AG04450 (cell line): ENCODE data around the gene ZNF501. TPM values are rescaled to one million over a fixed set of nuclear protein-coding genes. Genes with fewer than 3 reads are reported as not detected.

ENCODE experiments used
- CTCF ChIA-PET: fragments of 300-600, 350-600 bp; formaldehyde crosslinking; extraction: SDS; loops from one replicate; lab custom pipeline; 2022; ENCODE audit warnings: antibody characterized with exemption, inconsistent platforms; lab: Charles Lee
- POLR2A ChIA-PET: fragments of 350-600 bp; formaldehyde crosslinking; extraction: SDS; loops from one replicate; lab custom pipeline; 2021; ENCODE audit warnings: antibody characterized with exemption, inconsistent platforms; lab: Yijun Ruan, JAX
- DNase-seq: peaks from one replicate; pipeline ENCODE4 v3.0.0-alpha.2; 2011; ENCODE audit warnings: low read depth, low spot score
- H3K27ac ChIP-seq: one replicate; pipeline ENCODE4 v1.5.1; 2012; ENCODE audit warnings: low read depth, low read length, control low read depth
- H3K27me3 ChIP-seq: one replicate; pipeline ENCODE4 v1.6.0; 2012; ENCODE audit warnings: low read length; ENCODE audit not compliant: control insufficient read depth, insufficient read depth
- H3K4me3 ChIP-seq: 2 replicates; pipeline ENCODE4 v1.5.1; 2011; ENCODE audit warnings: mild to moderate bottlenecking, low read depth, low read length, control low read depth
- H3K9me3 ChIP-seq: 2 replicates; pipeline ENCODE4 v1.5.1; 2012; ENCODE audit warnings: low read length; ENCODE audit not compliant: control insufficient read depth, insufficient read depth
- CTCF ChIP-seq: IDR thresholded peaks from 2 replicates; pipeline ENCODE4 v1.5.1; 2011; ENCODE audit warnings: low read depth, low read length, control low read depth, inconsistent platforms
- polyA plus RNA-seq: library from polyadenylated mRNA; depleted of rRNA; stranded (reverse); fragments of >200 nt; gene quantifications from 2 replicates; pipeline ENCODE4 v1.2.3, GENCODE V29; 2011; rRNA removed

Gene ZNF501
- polyA plus RNA-seq, 1 experiment: 4.3 TPM

GRCh38 chr3:44764248-44764647, 34.8 kb downstream of the ZNF501 start:
- ChIA-PET POLR2A (no interaction called here), CTCF (no interaction called here)
- TF ChIP-seq CTCF: no peak
- no peak for DNase-seq
- Histone ChIP-seq H3K27me3 (no peaks in the 10 kb centered on the region), H3K9me3 (peaks cover 17% of the 10 kb centered on the region), H3K27ac (no peak overlapping the region), H3K4me3 (no peak overlapping the region)

GRCh38 chr3:44771424-44772098, 42.1 kb downstream of the ZNF501 start:
- no peak overlapping the region for H3K27ac ChIP-seq
- TF ChIP-seq CTCF: no peak
- POLR2A ChIA-PET: no interaction called here
- H3K9me3 ChIP-seq: peaks cover 10% of the 10 kb centered on the region
- no peak overlapping the region for H3K4me3 ChIP-seq
- no peaks in the 10 kb centered on the region for H3K27me3 ChIP-seq
- CTCF ChIA-PET: interaction anchor here (1.0 kb wide), 1 partner anchor 10 kb away, joined by 3 read pairs; the partner anchor contains the start of genes KIAA1143 and KIF15
- DNase-seq: no peak

- no peak for DNase-seq
- H3K4me3 ChIP-seq: no peak overlapping the region
- no peak overlapping the region for H3K27ac ChIP-seq
- TF ChIP-seq CTCF: no peak
- no peaks in the 10 kb centered on the region for H3K27me3 ChIP-seq
- CTCF ChIA-PET: interaction anchor here (1.0 kb wide), 1 partner anchor 10 kb away, joined by 3 read pairs; the partner anchor contains the start of genes KIAA1143 and KIF15
- POLR2A ChIA-PET: no interaction called here
- H3K9me3 ChIP-seq: peaks cover 10% of the 10 kb centered on the region
These were observed 42.6 kb downstream of the ZNF501 start for GRCh38 chr3:44772099-44772442.

- Histone ChIP-seq H3K27me3 (no peaks in the 10 kb centered on the region), H3K9me3 (no peaks in the 10 kb centered on the region), H3K4me3 (no peak overlapping the region), H3K27ac (no peak overlapping the region)
- ChIA-PET CTCF (no interaction called here), POLR2A (no interaction called here)
- TF ChIP-seq CTCF: no peak
- no peak for DNase-seq
These were observed 53.5 kb downstream of the ZNF501 start for GRCh38 chr3:44782891-44783290.

Other genes starting within 250 kb of the ZNF501 start
- 5.7 and 8.3 TPM in 2 replicates for gene ZKSCAN7, start 174.4 kb upstream of the ZNF501 start, polyA plus RNA-seq
- gene ZNF660, start 144.7 kb upstream of the ZNF501 start, polyA plus RNA-seq: 2.1 and 2.8 TPM in 2 replicates
- gene ZNF197, start 104.6 kb upstream of the ZNF501 start, polyA plus RNA-seq: 11.1 and 13.9 TPM in 2 replicates
- gene ZNF35, start 80.9 kb upstream of the ZNF501 start, polyA plus RNA-seq: 8.1 and 8.3 TPM in 2 replicates
- 3.0 and 4.0 TPM in 2 replicates for gene ZNF502, start 17.0 kb upstream of the ZNF501 start, polyA plus RNA-seq
- 14.0 and 19.6 TPM in 2 replicates for gene KIAA1143, start 32.0 kb downstream of the ZNF501 start, polyA plus RNA-seq
- gene KIF15, start 32.2 kb downstream of the ZNF501 start, polyA plus RNA-seq: 2.1 and 3.6 TPM in 2 replicates
- 25.7 TPM in 2 replicates for gene TMEM42, start 132.3 kb downstream of the ZNF501 start, polyA plus RNA-seq
- 0.02 and 0.12 TPM in 2 replicates for gene TGM4, start 145.0 kb downstream of the ZNF501 start, polyA plus RNA-seq
- 92.7 and 124 TPM in 2 replicates for gene ZDHHC3, start 246.5 kb downstream of the ZNF501 start, polyA plus RNA-seq
- 62.5 and 70.6 TPM in 2 replicates for gene EXOSC7, start 246.6 kb downstream of the ZNF501 start, polyA plus RNA-seq